ENCODE data around the gene SETBP1. TPM values are rescaled to one million over a fixed set of nuclear protein-coding genes. Genes with fewer than 3 reads are reported as not detected.

SETBP1 gene
- total and polyA plus RNA-seq, 2 of the 8 experiments (the other 6 are each of a cell fraction or from before 2014, with no cell fraction given) = 2.0 to 6.5 TPM

- Histone ChIP-seq H2BK120ac (replicated peaks; ENCODE audit: low read depth, low read length) (no peak overlapping the region), H3K9ac (replicated peaks in 1 of 4; ENCODE audit: extremely low read depth in 1 of 4, low read depth in 3 of 4, low read length in 3 of 4) (no peak overlapping the region), H2BK15ac (ENCODE audit: low read length) (no peak overlapping the region), H2AFZ (ENCODE audit: low read length) (no peak overlapping the region), H3K9me3 (ENCODE audit: insufficient read depth in 2 of 2, low read depth in 1 of 2, low read length in 1 of 2) (no peaks in the 10 kb centered on the region), H4K20me1 (replicated peaks in 1 of 2; ENCODE audit: control insufficient read depth in 1 of 2, insufficient read depth in 2 of 2, low read length in 2 of 2) (no peaks in the 10 kb centered on the region), H3K4me2 (ENCODE audit: insufficient read depth in 1 of 2, low read depth in 2 of 2, low read length in 2 of 2) (no peak overlapping the region), H4K5ac (ENCODE audit: insufficient read length, low read depth, low read length) (no peak overlapping the region), H3K23me2 (ENCODE audit: low read depth, low read length) (no peaks in the 10 kb centered on the region), H4K8ac (ENCODE audit: extremely low read depth, insufficient read depth, low read length) (no peak overlapping the region), H2BK5ac (ENCODE audit: low read depth, low read length) (no peak overlapping the region), H2BK20ac (ENCODE audit: low read length) (no peak overlapping the region), H3K23ac (ENCODE audit: insufficient read length) (no peak overlapping the region), H3K14ac (ENCODE audit: insufficient read length) (no peak overlapping the region), H3K56ac (replicated peaks; ENCODE audit: insufficient read length, low read depth, low read length) (no peak overlapping the region), H3K36me3 (ENCODE audit: control insufficient read depth in 2 of 4, insufficient read depth in 4 of 4, low read length in 3 of 4) (no peaks in the 10 kb centered on the region), H2AK5ac (ENCODE audit: low read depth, low read length) (no peak overlapping the region), H3K4me3 (ENCODE audit: extremely low read depth in 1 of 4, insufficient read depth in 2 of 4, low read depth in 3 of 4, low read length in 4 of 4) (no peak overlapping the region), H3K4ac (replicated peaks; ENCODE audit: insufficient read length, low read depth, low read length) (no peak overlapping the region), H2BK12ac (ENCODE audit: low read depth, low read length) (no peak overlapping the region), H3K27me3 (replicated peaks in 1 of 4; ENCODE audit: control insufficient read depth in 3 of 4, extremely low read depth in 1 of 4, insufficient read depth in 3 of 4, low read length in 3 of 4) (no peaks in the 10 kb centered on the region), H3K79me1 (ENCODE audit: low read depth, low read length) (no peaks in the 10 kb centered on the region), H4K91ac (replicated peaks; ENCODE audit: insufficient read length, low read length) (no peak overlapping the region), H3K79me2 (ENCODE audit: control insufficient read depth in 1 of 2, insufficient read depth in 2 of 2, low read length in 2 of 2) (no peaks in the 10 kb centered on the region), H3K18ac (ENCODE audit: extremely low read depth, low read length) (no peak overlapping the region), H3K27ac (ENCODE audit: low read depth, low read length) (no peak overlapping the region), H3K4me1 (replicated peaks in 1 of 4; ENCODE audit: control insufficient read depth in 3 of 4, insufficient read depth in 4 of 4, low read length in 3 of 4) (peaks cover 0 to 3% (median 2%) of the 10 kb centered on the region in 4 experiments; a peak in 1 of 7 replicates)
- ChIA-PET CTCF (ENCODE audit: partially characterized antibody) (interaction anchor here (0.7 to 1.7 kb wide), 2 partner anchors 10 to 632 kb away, joined by 4 to 5 read pairs; no protein-coding TSS in a partner anchor), POLR2A (ENCODE audit: partially characterized antibody) (no interaction called here)
- no peak for FAIRE-seq
- DNase-seq (ENCODE audit: low read depth in 1 of 2, low spot score in 2 of 2) = no peak
- no peak for TF ChIP-seq CHD2 (IDR thresholded peaks at IDR 0.05; ENCODE audit: low read length)
- TF ChIP-seq CEBPB (IDR thresholded peaks at IDR 0.05; ENCODE audit: low read depth, low read length) = peak; percentile 42; the same call in 1 of the 2 replicates
- 90% methylated on average over 2 of the region's 2 CpGs; no CpG with 5 or more reads in 1 of the 2 experiments for WGBS, 2 experiments (ENCODE audit: extremely low coverage in 1 of 2, insufficient coverage in 1 of 2, insufficient read length in 1 of 2, insufficient replicate concordance in 2 of 2, low coverage in 1 of 2, low lambda C conversion rate in 2 of 2, missing lambda C conversion rate in 1 of 2)
These were observed 85.8 kb downstream of the SETBP1 start for GRCh38 chr18:44766450-44766849.

All from H1 (cell line).